K562 (cell line): ENCODE results near the gene ZNF35. TPM values are rescaled to one million over a fixed set of nuclear protein-coding genes. Genes with fewer than 3 reads are reported as not detected.

Experiments
- ILF3 ChIP-seq: fragments of 450-650 bp; IDR thresholded peaks from 2 replicates; pipeline ENCODE4 v1.6.1; 2018; ENCODE audit warnings: antibody characterized with exemption, mild to moderate bottlenecking, moderate library complexity, borderline replicate concordance
- IRF2 ChIP-seq: sonication (generic); formaldehyde crosslinking; IDR thresholded peaks from 2 replicates; pipeline ENCODE4 v1.8.1; 2022; ENCODE audit warnings: mild to moderate bottlenecking, missing genetic modification reagents
- NUFIP1 ChIP-seq: fragments of 450-650 bp; IDR thresholded peaks from 2 replicates; pipeline ENCODE4 v1.6.1; 2018; ENCODE audit not compliant: partially characterized antibody
- SMC3 ChIP-seq: conservative IDR thresholded peaks from 2 replicates; pipeline ENCODE4 v1.6.1; 2011; ENCODE audit warnings: low read depth, low read length, improper control_type of control experiment; ENCODE audit not compliant: insufficient read depth
- TSC22D4 ChIP-seq: fragments of 450-650 bp; IDR thresholded peaks from 2 replicates; pipeline ENCODE4 v1.6.1; 2016; ENCODE audit warnings: missing genetic modification characterization, missing biosample characterization, control low read depth
- TSHZ1 ChIP-seq: fragments of 250-450 bp; sonication (Bioruptor Pico); IDR thresholded peaks from 2 replicates; pipeline ENCODE4 v1.4.0; 2020; ENCODE audit warnings: mild to moderate bottlenecking, moderate library complexity
- ZNF655 ChIP-seq: fragments of 250-450 bp; sonication (Bioruptor Pico); IDR thresholded peaks from 2 replicates; pipeline ENCODE4 v1.5.0; 2021
- polyA plus RNA-seq, 8 experiments: library from polyadenylated mRNA; depleted of rRNA in 4 of 8; stranded (reverse) in 5 of 8; unstranded in 3 of 8; fragments of >200 nt; fragmentation: Nextera tagmentation in 2 of 8; fragmentation: Illumina TruSeq in 1 of 8; extraction: Ambion mirVana in 2 of 8; extraction: Trizol in 1 of 8; gene quantifications; 2 replicates each; pipeline versions ENCODE4 v1.2.1 to v1.2.3, GENCODE V29; 2011 to 2014; ENCODE audit warnings: inconsistent platforms in 1 of 8, missing spikeins in 1 of 8
- total RNA-seq, 7 experiments: library from RNA; depleted of rRNA in 6 of 7; stranded (reverse); fragments of >200 nt in 6 of 7; fragmentation: Illumina TruSeq in 2 of 7; extraction: Trizol in 2 of 7; gene quantifications; 2 replicates each; pipeline versions ENCODE4 v1.2.1 to v1.2.3, GENCODE V29; 2011 to 2021; ENCODE audit warnings: low replicate concordance in 1 of 7

Gene ZNF35
- total and polyA plus RNA-seq, 9 of the 15 experiments (the other 6 are each of a cell fraction or from before 2014, with no cell fraction given): 8.0 to 18.2 (median 14.8) TPM

DNA sequence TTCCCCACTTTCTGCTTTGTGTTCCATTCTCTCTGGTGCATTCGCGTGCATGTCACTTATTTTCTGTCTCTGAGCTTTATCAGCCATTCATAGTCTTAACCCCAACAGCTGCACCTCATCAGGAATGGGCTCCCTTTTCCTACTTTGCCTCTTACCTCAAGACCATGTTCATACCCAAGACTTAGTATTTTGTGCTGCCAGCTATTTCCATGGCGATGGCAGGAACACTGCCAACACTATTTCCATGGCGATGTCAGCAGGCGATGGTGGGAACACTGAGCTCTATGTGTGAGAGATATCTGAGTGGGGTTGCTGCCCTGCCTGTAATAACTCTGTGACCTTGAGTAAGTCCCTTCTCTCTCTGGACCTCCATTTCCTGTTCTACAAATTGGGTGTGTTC is 5.5 kb downstream of the ZNF35 start (continued):
- TF ChIP-seq ZNF655 (CRISPR knock-in tag): no peak
- no peak for TF ChIP-seq ILF3
- TF ChIP-seq TSC22D4 (tag): no peak
- TF ChIP-seq NUFIP1: no peak
- no peak for TF ChIP-seq SMC3
- TF ChIP-seq IRF2 (CRISPR knock-in tag): 0 out of 2 replicates have a peak, but pooled peaks have one; percentile 51
- TF ChIP-seq TSHZ1: no peak
- TF ChIP-seq, all 486 proteins: peak for 3
